HG02981 (cell line): ENCODE measurements around the gene TMEM50B.
A peak's percentile ranks its signal among the peaks of the same experiment; 100 is the strongest.
"Not testable (repeated sequence)": the region's sequence is repeated elsewhere in the genome, so short reads cannot be mapped to it uniquely, and the experiment has no call there.

Experiments
- ATAC-seq: cut with Tn5 transposase; IDR thresholded peaks from one replicate; pipeline ENCODE4 v1.9.1; 2021; ENCODE audit warnings: mild to moderate bottlenecking, moderate library complexity; ENCODE audit not compliant: unreplicated experiment

The TMEM50B gene

DNA sequence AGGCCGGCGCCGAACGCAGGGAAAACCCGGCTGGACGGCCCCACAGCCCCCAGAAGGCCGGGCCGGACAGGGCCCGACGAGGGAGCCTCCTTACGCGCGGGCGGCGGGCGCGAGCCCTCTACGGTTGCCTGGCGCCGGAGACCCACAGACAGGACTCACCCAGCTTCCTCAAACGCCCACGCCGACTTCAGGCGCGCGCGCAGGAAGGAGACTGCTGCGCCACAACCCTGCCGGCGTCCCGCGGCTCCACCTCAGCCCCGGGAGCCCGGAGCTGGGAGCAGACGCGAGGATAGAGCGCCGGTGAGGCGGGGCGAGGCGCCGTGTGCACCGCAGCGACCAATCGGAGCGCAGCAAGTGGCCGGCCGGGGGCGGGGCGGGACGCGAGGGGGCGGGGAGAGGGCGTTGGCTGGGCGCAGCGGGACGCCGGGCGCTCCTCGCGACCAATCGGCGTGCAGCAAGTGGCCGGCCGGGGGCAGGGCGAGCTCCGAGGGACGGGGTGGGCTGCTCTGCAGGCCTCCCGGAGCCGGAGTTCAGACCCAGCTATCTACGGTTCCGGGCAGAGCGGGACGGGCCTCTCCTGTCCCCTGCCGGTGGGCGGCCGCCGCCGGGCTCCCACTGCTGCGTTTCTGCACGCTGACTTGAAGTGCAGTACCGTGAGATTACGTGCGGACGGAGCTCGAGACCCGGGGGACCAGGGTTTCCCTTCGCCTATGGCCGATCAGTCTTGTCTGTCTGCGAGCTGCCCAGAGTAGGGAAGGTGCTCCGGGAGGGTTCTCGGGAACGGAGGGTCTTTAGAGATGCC lies at the start of gene TMEM50B:
Gene TMEM50B (minus strand): TSS at position 296 of the 802 bp plus-strand sequence. CDS start 11,089 bp downstream, outside the sequence.
- ATAC-seq, result peak; percentile 84

DNA sequence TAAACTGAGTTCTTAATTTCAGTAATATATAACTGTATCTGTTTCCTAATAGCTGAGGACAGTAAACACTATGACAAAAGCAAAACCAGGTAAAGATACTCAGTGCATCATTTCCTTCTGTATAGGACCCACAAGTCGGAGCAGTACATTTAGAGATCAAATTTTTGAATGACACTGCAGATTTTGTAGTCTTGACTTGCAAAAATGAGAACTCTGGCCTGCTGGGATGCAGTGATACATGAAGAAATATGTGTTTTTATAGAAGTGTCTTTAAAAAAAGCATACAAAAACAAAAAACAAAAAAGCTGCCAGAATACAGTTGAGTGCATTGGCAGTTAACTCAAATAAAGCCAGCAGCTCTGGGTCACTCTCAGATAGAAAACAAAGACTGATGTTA lies 43.2 kb upstream of the TMEM50B start:
- no peak for ATAC-seq

DNA sequence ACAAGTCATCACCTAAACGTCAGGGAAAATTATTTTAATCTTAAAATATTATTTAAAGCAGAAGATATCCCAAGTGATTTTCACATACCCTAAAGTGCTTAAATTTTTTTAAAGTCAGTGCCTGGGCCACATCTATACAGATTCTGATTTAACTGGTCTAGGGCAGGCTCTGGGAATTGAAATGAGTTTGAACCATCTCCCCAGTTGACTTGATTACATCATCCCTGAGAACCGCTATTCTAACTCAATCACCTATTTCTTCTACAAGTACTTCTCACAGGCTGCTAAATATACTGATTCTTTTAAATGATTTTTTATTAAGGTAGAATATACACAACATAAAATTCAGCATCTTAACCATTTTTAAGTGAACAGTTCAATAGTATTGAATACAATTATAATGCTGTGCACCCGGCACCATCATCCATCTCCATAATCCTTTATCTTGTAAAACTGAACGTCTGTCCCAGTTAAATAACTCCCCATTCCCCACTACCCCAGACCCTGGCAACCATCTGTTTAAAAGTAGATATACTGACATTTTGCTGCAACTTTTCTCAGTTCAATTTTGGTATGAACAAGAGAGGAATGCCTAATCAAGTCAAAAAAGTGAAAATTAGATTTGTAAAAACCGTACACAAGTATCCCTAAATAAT lies 42.7 kb upstream of the TMEM50B start:
- no peak for ATAC-seq

DNA sequence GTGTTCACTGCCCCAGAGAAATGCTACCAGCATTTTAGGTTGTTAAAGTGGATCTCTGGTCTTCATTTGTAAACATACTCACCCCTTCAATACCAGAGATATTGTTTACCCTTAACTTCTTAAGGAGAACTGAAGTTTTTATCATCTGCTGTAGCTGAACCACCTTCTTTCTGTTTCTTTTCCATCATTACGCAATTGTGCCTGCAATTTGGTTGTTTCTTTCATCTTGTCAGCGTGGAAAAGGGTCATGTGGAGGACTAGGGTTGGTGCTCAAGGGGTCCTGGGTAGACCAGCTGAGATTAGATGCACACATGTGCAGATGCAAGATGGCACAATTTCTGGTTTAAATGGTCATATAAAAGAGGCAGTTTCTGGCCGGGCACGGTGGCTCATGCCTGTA lies 39.1 kb upstream of the TMEM50B start:
- ATAC-seq, result no peak

DNA sequence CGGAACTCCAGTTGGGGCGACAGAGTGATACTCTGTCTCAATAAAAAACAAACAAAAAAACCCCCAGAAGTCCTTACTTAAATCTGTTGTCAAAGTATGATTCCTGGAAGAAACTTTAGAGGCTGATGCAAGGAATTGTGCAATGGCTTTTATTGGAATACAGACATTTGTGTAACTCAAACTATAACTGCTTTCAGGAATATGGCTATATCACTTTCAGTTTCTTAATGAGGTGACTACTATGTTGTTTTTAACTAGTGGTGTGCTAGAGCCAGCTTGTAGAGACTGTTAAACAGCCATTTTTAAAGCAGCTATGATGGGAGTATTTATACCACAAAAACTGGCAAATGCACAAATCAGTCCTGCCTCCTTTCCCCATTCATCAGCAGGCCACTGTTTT lies 34.5 kb upstream of the TMEM50B start:
- no peak for ATAC-seq

DNA sequence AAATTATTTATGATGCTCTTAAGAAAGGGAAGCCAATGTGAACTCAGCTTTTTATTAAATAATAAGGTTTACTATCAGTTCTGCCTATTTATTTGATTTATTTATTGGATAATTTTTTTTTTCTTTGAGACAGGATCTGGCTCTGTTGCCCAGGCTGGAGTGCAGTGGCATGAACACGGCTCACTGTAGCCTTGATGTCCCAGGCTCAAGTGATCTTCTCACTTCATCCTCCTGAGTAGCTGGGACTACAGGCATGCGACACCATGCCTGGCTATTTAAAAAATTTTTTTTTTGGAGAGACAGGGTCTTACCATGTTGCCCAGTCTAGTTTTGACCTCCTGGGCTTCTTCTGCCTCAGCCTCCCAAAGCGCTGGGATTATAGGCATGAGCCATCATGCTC lies 32.7 kb upstream of the TMEM50B start:
- no peak for ATAC-seq

DNA sequence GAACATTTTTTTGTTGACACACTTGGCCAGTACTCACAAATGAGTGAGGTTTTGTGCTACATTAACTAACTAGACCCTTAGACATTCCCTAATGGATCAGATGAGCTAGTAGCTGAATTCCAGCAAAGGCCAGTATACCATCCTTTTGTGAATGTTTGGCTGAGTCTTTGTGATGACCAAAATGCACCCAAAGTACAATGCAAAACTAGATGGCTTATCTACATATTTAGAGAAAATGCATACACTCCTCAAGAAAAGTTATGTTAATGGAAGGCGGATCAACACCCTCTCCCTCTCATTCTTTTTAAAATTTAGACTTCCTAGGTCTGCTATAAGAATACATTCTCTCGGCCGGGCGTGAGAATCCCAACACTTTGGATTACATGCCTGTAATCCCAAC lies 31.9 kb upstream of the TMEM50B start:
- no peak for ATAC-seq

DNA sequence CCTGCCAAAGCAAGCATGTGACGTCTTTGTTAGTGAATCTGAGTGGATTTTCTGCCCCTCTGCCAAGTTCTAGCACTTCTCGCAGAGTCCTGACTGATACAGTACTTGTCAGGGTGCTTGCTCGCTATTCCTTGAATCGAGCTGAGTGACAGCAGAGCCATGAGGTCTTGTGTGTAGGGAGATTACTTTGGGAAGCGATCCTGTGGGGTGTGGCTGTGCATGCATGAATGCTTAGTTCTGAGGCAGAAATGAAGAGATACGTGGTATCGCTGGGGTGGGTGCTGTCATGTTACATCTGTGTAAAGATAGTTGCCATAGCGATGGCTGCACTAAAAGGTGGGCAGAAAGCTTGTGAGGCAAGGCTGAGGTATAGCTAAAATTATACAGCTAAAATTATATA lies 31.1 kb upstream of the TMEM50B start:
- no peak for ATAC-seq

DNA sequence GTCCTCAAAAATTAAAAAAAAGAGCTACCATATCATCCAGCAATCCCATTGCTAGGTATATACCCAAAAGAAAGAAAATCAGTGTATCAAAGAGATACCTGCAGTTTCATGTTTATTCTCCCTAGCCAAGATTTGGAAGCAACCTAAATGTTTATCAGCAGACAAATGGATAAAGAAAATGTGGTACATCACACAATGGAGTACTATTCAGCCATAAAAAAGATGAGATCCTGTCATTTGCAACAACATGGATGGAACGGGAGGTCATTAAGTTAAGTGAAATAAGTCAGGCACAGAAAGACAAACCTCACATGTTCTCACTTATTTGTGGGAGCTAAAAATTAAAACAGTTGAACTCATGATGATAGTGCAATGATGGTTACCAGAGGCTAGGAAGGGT lies 27.2 kb upstream of the TMEM50B start:
- ATAC-seq, result not testable (repeated sequence)

DNA sequence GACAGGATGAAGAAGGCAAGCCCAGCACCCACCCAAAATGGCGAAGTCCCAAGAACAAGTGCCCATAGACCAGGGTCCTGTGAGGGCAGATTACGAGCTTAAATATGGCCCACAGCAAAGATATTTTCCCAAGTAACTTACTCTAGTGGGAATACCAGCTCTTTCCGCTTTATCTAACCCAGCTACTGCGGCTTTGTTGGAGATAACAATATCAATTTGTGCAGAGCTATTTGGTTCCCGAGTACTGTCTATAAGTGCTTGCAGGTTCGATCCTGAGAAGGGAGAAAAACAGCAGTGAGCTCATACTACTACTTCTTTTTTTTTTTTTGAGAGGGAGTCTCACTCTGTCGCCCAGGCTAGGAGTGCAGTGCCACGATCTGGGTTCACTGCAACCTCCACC lies 26.1 kb upstream of the TMEM50B start:
- ATAC-seq, result no peak

DNA sequence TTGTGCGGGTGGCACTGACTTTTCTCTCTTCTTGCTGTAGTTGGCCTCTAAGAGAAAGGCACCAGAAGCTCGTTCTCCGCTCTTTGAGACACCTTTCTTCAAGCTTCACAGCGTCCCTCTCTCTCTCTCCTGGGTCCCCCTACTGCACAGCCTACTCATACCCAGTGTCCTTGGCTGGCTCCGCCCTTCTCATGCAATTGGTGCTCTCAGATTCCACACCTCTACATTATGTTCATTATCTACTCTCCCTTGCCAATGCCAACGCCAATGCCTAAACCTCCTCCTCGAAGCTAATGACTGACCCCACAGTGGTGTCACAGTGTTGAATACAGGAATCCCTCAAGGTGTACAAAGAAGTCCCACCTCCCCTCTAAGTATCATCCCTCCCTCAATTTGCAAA lies 16.6 kb upstream of the TMEM50B start:
- no peak for ATAC-seq

DNA sequence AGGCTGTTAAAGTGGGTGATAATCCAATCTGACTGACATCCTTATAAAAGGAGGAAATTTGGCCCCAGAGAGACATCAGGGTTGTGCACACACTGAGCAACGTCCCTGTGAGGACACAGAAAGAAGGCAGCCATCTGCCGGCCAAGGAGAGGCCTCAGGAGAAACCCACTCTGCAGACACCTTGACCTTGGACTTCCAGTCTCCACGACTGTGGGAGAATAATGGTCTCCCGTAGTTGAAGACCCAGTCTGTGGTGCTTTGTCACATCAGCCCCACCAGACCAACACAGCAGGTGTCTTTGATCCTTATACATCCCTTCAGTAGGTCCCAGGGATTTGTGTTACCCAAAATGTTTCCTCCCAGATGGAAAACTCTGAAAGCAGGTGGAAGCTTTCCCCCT lies 16.0 kb upstream of the TMEM50B start:
- no peak for ATAC-seq

DNA sequence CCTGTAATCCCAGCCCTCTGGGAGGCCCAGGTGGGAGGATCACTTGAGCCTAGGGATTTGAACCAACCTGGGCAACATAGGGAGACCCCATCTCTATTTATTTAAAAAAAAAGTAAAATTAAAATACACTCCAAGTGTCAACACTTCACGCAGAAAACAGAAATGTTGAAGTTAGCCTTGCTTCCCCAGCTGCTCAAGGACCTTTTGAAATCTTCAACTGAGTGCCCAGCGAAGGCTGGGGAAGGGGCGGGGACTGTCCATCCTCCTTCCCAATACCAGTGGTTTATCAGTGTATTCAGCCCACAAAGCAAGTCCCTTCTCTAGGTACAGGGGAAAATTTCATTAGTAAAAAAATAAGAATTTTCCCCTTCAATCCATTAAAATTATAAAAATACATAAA lies 14.0 kb upstream of the TMEM50B start:
- no peak for ATAC-seq

DNA sequence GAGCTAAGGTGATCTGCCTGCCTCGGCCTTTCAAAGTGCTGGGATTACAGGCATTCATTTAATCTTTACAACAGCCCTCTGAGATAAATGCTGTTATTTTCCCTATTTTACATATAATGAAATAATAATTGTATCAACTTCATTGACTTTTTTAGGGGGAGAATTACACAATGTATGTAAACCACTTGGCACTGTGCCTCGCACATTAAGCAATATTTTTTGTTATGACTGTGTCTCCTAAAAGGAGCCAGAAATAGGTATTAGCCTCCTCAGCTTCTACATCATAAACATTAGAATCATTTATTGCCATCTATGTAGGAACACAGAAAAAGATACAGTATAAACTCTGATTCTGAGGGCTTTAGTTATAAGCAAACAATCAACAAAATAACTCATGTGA lies 12.8 kb upstream of the TMEM50B start:
- no peak for ATAC-seq

DNA sequence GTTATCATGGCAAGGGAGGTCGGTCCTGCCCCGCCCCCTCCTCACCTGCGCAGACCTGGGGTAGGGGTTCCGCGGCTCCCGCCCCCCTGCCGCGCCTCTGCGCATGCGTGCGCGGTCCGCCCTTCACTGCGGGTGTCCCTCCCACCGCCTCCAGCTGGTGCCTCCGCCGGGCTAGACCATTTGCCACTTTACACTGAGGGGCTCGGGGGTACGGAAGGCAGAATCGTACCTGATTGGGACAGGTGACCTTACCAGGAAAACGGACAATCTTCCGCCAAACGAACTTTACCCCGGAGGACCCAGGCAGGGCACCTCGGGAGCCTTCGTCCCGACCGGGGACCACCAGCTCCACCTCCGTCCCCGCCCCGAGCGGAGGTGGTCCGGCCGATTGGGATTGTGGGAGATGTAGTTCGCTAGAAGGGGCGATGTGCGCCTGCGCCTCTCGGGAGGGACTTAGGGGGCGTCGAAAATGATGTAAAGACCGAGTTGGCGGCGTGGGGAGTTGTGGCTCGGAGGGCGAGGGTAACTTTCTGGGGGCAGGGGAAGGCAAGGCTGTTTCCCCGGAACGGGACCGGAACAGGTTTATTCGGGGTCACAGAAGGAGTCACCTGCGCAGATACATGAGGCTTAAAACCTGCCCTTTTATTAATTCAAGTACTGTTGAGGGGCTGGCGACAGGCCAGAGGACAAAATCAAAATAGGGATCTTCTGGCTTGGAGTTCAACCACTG lies 11.8 kb upstream of the TMEM50B start, which contains the start of gene DNAJC28:
Gene DNAJC28 (minus strand): TSS at position 344 of the 730 bp plus-strand sequence. CDS start 2,323 bp downstream, outside the sequence.
- ATAC-seq, result peak; percentile 97

DNA sequence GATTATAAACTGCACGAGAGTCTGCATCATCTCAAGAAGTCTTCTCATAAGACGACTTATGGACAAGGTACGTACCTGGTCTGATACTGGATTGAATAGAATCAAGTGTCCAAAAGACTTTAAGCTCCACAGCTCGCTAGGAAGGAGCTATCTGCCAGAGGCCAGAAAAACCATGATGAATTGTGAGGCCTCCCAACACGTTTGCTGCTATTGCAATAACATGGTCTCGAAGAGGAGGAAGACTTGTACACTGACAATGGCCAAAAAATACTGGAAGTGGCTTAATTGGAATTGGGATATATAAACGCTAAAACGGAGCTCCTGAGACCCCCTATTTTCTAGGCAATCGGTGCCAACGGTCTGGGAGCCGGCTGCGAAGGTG lies 11.2 kb upstream of the TMEM50B start:
- no peak for ATAC-seq

DNA sequence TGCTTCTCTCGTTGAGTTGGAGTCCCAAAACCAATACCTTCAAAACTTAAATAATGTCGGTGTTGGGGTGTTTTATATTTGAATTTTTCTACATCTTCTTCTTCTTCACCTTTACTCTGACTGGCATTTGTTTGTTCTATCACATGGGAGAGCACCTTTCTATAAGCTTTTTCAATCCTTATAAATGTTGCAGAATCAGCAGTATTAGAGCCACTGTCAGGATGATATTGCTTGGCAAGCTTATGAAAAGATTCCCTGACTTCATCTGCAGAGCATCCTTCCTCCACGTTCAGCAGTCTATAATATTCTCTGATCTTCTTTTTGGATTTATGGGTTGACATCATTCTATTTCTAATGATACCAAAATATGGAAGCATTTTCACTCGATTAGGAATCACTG lies 9.2 kb upstream of the TMEM50B start:
- ATAC-seq, result no peak

DNA sequence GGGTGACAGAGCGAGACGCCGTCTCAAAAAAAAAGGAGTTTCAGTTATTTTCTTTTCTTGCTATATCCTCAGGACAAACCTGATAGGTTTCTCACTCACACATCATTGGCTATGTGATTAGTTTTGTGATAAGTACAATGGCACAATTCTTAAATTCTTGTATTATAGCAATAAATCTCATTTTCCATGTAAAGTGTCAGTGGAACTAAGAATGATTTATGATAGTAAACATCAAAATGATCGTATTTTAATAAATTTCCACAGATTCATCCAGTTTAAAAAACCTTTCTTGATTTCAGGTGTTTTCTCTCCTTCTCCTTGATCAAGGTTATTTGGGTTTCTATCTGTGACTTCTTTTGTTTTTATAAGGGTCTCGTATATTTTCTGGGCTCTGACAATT lies 8.2 kb upstream of the TMEM50B start:
- ATAC-seq, result no peak

DNA sequence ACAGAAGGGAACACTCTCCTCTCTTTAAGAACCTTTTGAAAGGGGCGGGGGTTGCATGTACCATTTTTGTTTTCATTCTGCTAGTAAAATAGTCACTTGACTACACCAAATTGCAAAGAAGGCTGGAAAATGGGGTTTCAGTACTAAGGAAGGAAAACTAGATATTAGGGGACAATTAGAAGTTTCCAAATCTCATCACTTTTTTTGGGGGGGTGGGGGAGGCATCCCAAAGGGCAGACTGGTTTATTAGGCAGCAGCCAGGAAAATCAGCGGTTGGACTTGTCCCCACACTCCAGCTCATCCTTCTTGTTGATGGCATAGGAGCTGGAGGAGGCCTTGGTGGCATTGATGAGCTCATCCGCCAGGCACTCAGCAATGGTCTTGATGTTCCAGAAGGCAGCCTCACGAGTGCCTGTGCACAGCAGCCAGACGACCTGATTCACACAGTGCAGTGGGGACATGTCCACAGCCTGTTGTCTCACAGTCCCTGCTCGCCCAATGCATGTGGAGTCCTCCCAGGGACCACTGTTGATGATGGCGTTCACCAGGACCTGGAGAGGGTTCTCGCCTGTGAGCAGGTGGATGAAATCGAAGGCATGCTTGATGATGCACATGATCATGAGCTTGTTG lies 1.7 kb upstream of the TMEM50B start:
- ATAC-seq, result no peak

DNA sequence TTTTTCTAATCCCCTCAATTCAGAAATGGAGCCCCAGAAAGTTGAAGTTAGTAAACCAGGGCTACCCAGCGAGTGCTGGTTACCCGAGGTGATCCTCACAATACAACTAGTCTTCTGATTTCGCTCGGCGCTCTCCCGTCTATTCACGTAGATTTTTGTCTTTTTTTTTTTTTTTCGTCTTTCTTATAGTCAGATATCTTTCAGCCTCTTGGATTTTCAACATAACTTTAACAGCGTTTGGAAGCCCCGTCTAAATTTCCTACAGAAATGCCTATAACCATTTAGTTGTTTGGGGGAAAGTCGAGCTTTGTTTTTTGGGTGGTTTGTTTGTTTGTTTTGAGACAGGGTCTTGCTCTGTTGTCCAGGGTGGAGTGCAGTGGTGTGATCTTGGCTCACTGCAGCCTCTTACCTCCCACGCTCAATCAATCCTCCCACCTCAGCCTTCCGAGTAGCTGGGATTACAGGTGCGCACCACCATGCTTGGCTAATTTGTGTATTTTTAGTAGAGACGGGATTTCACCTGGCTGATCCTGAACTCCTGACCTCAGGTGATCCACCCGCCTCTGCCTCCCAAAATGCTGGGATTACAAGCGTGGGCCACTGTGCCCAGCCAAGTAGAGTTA lies 818 bp upstream of the TMEM50B start:
- peak; percentile 0 for ATAC-seq
